IPS-NIHi7 (cell line): ENCODE results near the gene REM1.
"Not testable (repeated sequence)": the region's sequence is repeated elsewhere in the genome, so short reads cannot be mapped to it uniquely, and the experiment has no call there.

Experiments used
- DNase-seq: peaks from one replicate; pipeline ENCODE4 v3.0.0; 2012; ENCODE audit warnings: mixed read lengths; ENCODE audit errors: extremely low spot score

Gene REM1

GRCh38 chr20:31474758-31475427 lies at the start of gene REM1, which contains the start of gene DEFB124:
Gene REM1 (plus strand): TSS chr20:31475288. CDS start chr20:31476446, 1,158 bp downstream.
Gene DEFB124 (minus strand): TSS chr20:31475127. CDS start chr20:31473013, 2,114 bp downstream.
- DNase-seq = no peak

- DNase-seq = no peak
Observed at GRCh38 chr20:31425797-31426196, 49.3 kb upstream of the REM1 start.

GRCh38 chr20:31426891-31427551 lies 48.1 kb upstream of the REM1 start:
- DNase-seq = not testable (repeated sequence)

GRCh38 chr20:31427576-31427975 lies 47.5 kb upstream of the REM1 start:
- DNase-seq = not testable (repeated sequence)

- no peak for DNase-seq
Observed at GRCh38 chr20:31430568-31431115, 44.4 kb upstream of the REM1 start.

- no peak for DNase-seq
Observed at GRCh38 chr20:31440012-31440659, 35.0 kb upstream of the REM1 start, which contains the start of gene DEFB123. Gene DEFB123 (plus strand): TSS chr20:31440632. CDS start chr20:31440699, 67 bp downstream.

GRCh38 chr20:31446084-31446819 lies 28.8 kb upstream of the REM1 start:
- DNase-seq = no peak

- no peak for DNase-seq
Observed at GRCh38 chr20:31449511-31450414, 25.3 kb upstream of the REM1 start.

- DNase-seq = no peak
Observed at GRCh38 chr20:31452575-31452974, 22.5 kb upstream of the REM1 start.

- DNase-seq = no peak
Observed at GRCh38 chr20:31454361-31454760, 20.7 kb upstream of the REM1 start.

GRCh38 chr20:31470946-31471345 lies 4.1 kb upstream of the REM1 start:
- not testable (repeated sequence) for DNase-seq

- DNase-seq = no peak
Observed at GRCh38 chr20:31472395-31473330, 2.4 kb upstream of the REM1 start.

GRCh38 chr20:31473331-31474096 lies 1.6 kb upstream of the REM1 start:
- DNase-seq = no peak

- DNase-seq = no peak
Observed at GRCh38 chr20:31474097-31474436, 1.0 kb upstream of the REM1 start.

- no peak for DNase-seq
Observed at GRCh38 chr20:31475472-31476293, 595 bp downstream of the REM1 start.

GRCh38 chr20:31476294-31476585 lies 1.2 kb downstream of the REM1 start:
- no peak for DNase-seq

GRCh38 chr20:31476643-31477215 lies 1.6 kb downstream of the REM1 start:
- no peak for DNase-seq

GRCh38 chr20:31484001-31484400 lies 8.9 kb downstream of the REM1 start:
- no peak for DNase-seq
